ENCODE data around the gene GALNT2. TPM values are rescaled to one million over a fixed set of nuclear protein-coding genes. Genes with fewer than 3 reads are reported as not detected.

The GALNT2 gene
- total and polyA plus RNA-seq, 4 donors = 47.5 to 182 (median 114) TPM

GRCh38 chr1:230256896-230257295, 189.9 kb downstream of the GALNT2 start:
- peaks cover 13 to 37% (median 30%) of the 10 kb centered on the region in 4 donors for H3K36me3 ChIP-seq (ENCODE audit: control insufficient read depth in 4 of 4, insufficient read depth in 3 of 4, low read depth in 1 of 4, low read length in 3 of 4)

GRCh38 chr1:230259621-230260020, 192.6 kb downstream of the GALNT2 start:
- TF ChIP-seq TAF1 (conservative IDR thresholded peaks at IDR 0.05) (no peak), RAD21 (IDR thresholded peaks at IDR 0.05) (no peak), RXRA (IDR thresholded peaks at IDR 0.05) (no peak), GABPA (IDR thresholded peaks at IDR 0.05 in 1 of 2, conservative IDR thresholded peaks at IDR 0.05 in 1 of 2) (no peak), YY1 (IDR thresholded peaks at IDR 0.05) (no peak), NR2F2 (IDR thresholded peaks at IDR 0.05) (no peak), FOXA1 (IDR thresholded peaks at IDR 0.05) (no peak), REST (IDR thresholded peaks at IDR 0.05) (no peak), JUND (IDR thresholded peaks at IDR 0.05) (no peak), SP1 (IDR thresholded peaks at IDR 0.05) (no peak)
- Histone ChIP-seq H3K4me3 (ENCODE audit: low read depth in 1 of 3, low read length in 3 of 3) (no peak overlapping the region), H3K27me3 (ENCODE audit: control insufficient read depth in 4 of 4, insufficient read depth in 4 of 4, low read length in 3 of 4) (no peaks in the 10 kb centered on the region), H3K9ac (ENCODE audit: low read depth in 1 of 2, low read length in 2 of 2) (no peak overlapping the region), H3K36me3 (ENCODE audit: control insufficient read depth in 4 of 4, insufficient read depth in 3 of 4, low read depth in 1 of 4, low read length in 3 of 4) (peaks cover 22 to 56% (median 38%) of the 10 kb centered on the region in 4 donors), H3K27ac (ENCODE audit: low read depth in 1 of 2, low read length in 2 of 2) (no peak overlapping the region), H3K4me1 (ENCODE audit: control insufficient read depth in 4 of 4, insufficient read depth in 4 of 4, low read length in 3 of 4) (no peaks in the 10 kb centered on the region), H3K9me3 (ENCODE audit: control insufficient read depth in 4 of 4, low read length in 3 of 4) (no peaks in the 10 kb centered on the region)
- WGBS = 89% methylated on average over 3 of the region's 3 CpGs
- no peak for DNase-seq (ENCODE audit: low spot score)

More at GRCh38 chr1:230256896-230257295, 189.9 kb downstream of the GALNT2 start:
- DNase-seq (ENCODE audit: low spot score) = no peak
- WGBS = 93% methylated on average over 6 of the region's 6 CpGs
- TF ChIP-seq ATF3 (IDR thresholded peaks at IDR 0.05) (no peak), EGR1 (IDR thresholded peaks at IDR 0.05; ENCODE audit: low read depth in 2 of 2) (no peak), CTCF (IDR thresholded peaks at IDR 0.05; ENCODE audit: low read depth, low read length, missing input control) (no peak), FOXA1 (IDR thresholded peaks at IDR 0.05) (no peak)
- Histone ChIP-seq H3K9ac (ENCODE audit: low read depth in 1 of 2, low read length in 2 of 2) (no peak overlapping the region), H3K4me3 (ENCODE audit: low read depth in 1 of 3, low read length in 3 of 3) (no peak overlapping the region), H3K9me3 (ENCODE audit: control insufficient read depth in 4 of 4, low read length in 3 of 4) (no peaks in the 10 kb centered on the region), H3K27me3 (ENCODE audit: control insufficient read depth in 4 of 4, insufficient read depth in 4 of 4, low read length in 3 of 4) (no peaks in the 10 kb centered on the region), H3K27ac (ENCODE audit: low read depth in 1 of 2, low read length in 2 of 2) (no peak overlapping the region), H3K4me1 (ENCODE audit: control insufficient read depth in 4 of 4, insufficient read depth in 4 of 4, low read length in 3 of 4) (peaks cover 0 to 4% (median 0%) of the 10 kb centered on the region in 4 donors)

- Histone ChIP-seq H3K4me1 (ENCODE audit: control insufficient read depth in 4 of 4, insufficient read depth in 4 of 4, low read length in 3 of 4) (no peaks in the 10 kb centered on the region), H3K27ac (ENCODE audit: low read depth in 1 of 2, low read length in 2 of 2) (no peak overlapping the region), H3K4me3 (ENCODE audit: low read depth in 1 of 3, low read length in 3 of 3) (no peak overlapping the region), H3K9ac (ENCODE audit: low read depth in 1 of 2, low read length in 2 of 2) (no peak overlapping the region), H3K9me3 (ENCODE audit: control insufficient read depth in 4 of 4, low read length in 3 of 4) (no peaks in the 10 kb centered on the region), H3K36me3 (ENCODE audit: control insufficient read depth in 4 of 4, insufficient read depth in 3 of 4, low read depth in 1 of 4, low read length in 3 of 4) (peaks cover 22 to 54% (median 35%) of the 10 kb centered on the region in 4 donors), H3K27me3 (ENCODE audit: control insufficient read depth in 4 of 4, insufficient read depth in 4 of 4, low read length in 3 of 4) (no peaks in the 10 kb centered on the region)
- no peak for DNase-seq (ENCODE audit: low spot score)
- WGBS = 79% methylated on average over 1 of the region's 1 CpG
- no peak for TF ChIP-seq FOXA1 (IDR thresholded peaks at IDR 0.05)
- TF ChIP-seq CTCF (IDR thresholded peaks at IDR 0.05; ENCODE audit: low read depth, low read length, missing input control) = no peak
- no peak for TF ChIP-seq FOXA2 (IDR thresholded peaks at IDR 0.05)
- TF ChIP-seq GABPA (IDR thresholded peaks at IDR 0.05 in 1 of 2, conservative IDR thresholded peaks at IDR 0.05 in 1 of 2) = no peak
- TF ChIP-seq HNF4G (IDR thresholded peaks at IDR 0.05) = no peak
- TF ChIP-seq ATF3 (IDR thresholded peaks at IDR 0.05) = no peak
- TF ChIP-seq RAD21 (IDR thresholded peaks at IDR 0.05) = no peak
- TF ChIP-seq HNF4A (conservative IDR thresholded peaks at IDR 0.05) = no peak
- TF ChIP-seq MAX (IDR thresholded peaks at IDR 0.05) = no peak
- no peak for TF ChIP-seq NR2F2 (IDR thresholded peaks at IDR 0.05)
- TF ChIP-seq TAF1 (conservative IDR thresholded peaks at IDR 0.05) = no peak
Observed at GRCh38 chr1:230260831-230261230, 193.8 kb downstream of the GALNT2 start.
